Stimulated activated naive CD8-positive, alpha-beta T cell treated with anti-CD3 and anti-CD28 coated beads, Interleukin-15, Interleukin-2, amounts not matched to agents 100 U/mL and 50 U/mL, for 24 hours (primary cell): ENCODE measurements around the gene H6PD.

Experiments used
- ATAC-seq: fragments of 150-1000 bp; cut with Tn5 transposase; one replicate; pipeline ENCODE4 v1.10.0; 2021
- DNase-seq: peaks from one replicate; pipeline ENCODE4 v3.0.0; 2021

Gene H6PD

DNA sequence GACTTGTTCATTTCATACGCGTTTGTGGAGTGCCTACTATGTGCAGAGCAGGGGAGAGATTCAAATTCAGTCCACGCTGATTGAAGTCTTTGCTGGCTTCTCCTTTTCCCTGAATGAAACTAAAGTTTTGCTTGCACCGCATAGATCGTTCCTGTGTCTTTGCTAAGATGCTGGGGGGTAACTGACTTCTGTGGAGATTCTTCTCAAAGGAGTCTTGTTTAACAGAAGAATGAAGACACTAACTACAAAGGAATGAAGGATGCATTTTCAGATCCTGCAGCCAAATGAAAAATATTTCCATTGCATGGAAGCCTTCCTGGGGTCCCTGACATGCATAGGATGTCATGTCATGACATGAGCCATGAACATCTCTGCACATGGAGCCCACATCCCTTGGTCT lies 26.9 kb upstream of the H6PD start:
- ATAC-seq (no peak), DNase-seq (no peak)

DNA sequence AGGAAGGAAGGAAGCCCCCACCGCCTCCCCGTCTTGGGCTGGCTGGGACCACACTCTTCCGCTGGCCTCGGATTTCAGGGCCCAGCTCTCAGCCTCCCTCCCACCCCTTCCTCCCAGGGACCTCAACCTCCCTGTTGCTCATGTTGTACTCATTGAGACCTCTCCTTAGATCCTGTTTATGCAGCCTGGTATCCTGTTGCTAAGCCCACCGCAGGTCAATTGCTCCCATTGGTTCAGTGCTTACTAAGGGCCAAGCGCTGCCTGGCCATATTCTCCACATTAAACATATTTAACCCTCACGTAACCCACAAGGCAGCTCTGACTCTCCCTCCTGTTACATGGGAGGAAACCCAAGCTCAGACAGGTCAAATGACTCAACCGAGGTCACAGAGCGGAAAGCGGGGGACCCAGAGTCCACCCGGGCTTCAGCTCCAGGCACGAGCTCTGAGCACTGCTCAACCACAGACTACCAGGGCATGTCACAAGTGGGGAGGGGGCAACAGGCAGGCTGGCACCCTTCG lies 23.2 kb upstream of the H6PD start:
- peak; percentile 41 for ATAC-seq
- DNase-seq: no peak

DNA sequence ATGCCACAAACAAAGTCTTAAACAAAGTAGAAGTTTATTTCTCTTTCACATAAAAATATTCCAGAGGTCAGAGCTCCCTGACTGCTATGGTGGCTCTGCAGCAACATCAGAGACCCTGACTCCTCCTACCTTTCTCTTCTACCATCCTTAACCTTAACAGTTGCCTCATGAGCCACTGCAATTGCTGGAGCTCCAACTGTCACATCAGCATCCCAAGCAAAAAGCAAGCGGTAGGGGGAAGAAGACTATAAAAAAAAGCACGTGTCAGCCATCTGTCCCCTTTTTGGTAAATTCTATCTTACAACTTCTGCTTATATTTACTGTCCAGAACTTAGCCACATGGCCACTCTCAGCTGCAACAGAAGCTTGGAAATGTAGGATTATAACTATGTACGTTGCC lies 21.8 kb upstream of the H6PD start:
- ATAC-seq: no peak
- no peak for DNase-seq

DNA sequence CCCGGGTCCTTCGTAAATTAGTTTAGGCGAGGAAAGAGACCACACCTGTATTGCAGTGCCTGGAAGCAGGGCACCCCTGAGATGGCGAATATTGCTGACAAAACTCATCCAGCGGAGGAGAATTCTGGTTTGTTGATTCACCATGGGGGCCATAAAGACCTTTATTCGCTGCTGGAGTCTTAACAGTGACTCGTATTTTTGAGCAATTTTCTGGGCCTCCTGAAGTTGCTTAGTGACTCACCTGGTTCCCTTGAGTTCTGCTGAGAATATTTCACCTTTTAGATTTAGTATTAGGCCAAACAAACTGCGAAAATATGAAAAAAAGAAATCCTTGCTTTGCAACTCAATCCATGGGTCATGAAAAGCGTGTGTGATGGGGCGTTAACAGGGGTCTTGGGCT lies 20.6 kb upstream of the H6PD start:
- no peak for DNase-seq

DNA sequence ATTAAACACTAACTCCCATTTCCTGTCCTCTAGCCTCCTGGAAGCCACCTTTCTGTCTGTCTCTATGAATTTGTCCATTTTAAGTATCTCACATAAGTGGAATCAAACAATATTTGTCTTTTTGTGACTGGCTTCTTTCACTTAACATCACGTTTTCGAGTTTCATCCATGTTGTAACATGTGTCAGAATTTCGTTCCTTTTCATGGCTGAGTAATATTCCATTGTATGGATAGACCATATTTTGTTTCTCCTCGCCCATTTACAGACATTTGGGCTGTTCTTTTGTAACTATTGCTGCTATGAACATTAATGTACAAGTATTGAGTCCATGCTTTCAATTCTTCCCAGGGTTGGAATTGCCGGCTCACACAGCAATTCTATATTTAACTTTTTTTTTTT lies 15.7 kb upstream of the H6PD start:
- no peak for DNase-seq
- no peak for ATAC-seq

More for the DNA sequence above, 20.6 kb upstream of the H6PD start:
- no peak for ATAC-seq

DNA sequence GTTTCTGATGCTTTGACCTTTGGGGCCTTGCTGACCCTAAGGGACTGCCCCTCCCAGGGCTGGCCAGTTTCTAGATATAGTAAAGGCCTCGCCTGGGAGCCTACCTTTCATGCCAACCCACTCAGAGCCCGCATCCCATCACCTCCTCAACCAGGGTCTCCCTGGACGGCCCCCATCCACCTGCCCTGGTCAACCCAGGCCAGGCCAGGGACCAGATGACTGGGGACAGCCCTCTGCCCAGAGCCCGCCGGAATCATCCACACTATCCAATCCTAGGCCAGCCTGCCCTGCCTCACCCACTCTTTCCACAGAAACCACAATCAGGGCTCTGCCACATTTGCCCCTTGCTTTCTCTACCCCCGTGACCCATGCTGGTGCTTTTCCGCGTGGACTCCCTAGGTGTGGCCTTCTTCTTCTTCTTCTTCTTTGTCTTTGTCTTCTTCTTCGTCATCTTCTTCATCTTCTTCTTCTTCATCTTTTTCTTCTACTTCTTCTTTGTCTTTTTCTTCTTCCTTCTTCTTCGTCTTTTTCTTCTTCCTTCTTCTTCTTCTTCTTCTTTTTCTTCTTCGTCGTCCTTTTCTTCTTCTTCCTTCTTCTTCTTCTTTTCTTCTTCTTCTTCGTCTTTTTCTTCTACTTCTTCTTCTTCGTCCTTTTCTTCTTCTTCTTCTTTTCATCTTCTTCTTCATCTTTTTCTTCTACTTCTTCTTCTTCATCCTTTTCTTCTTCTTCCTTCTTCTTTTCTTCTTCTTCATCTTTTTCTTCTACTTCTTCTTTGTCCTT lies 11.5 kb upstream of the H6PD start:
- ATAC-seq: no peak

DNA sequence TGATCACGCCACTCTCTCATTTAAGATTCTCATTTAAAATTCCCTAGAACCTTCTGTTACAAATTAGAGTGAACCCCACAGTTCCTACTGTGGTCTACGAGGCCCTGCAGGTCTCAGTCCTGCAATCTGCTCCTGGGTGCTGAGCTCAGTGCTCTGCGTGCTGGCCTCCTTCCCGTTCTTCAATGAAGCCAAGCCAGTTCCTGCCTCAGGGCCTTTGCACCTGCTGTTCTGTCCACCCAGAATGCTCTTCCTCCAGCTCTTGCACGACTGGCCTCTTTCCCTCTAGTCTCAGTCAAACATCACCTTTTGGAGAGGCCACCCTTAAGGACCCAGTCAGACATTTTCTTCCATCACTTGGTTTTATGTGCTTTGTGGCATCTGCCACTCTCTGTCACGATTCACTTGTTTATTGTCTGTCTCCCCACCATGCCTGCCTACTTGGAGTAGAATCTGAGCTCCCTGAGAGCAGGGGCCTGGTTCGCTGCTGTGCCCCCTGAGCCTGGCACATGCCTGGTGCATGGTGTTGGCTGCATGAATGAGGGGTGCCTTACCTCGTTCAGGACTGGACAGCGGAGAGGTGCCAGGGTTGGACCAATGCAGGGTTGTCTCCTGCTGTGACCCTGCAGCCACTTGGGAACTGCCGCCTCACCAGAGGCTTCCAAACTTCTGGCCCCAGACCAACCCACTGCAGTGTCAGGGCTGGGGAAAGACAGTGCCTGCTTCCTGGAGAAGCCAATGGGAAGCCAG lies 9.7 kb upstream of the H6PD start:
- no peak for ATAC-seq
- no peak for DNase-seq

More for the DNA sequence above, 11.5 kb upstream of the H6PD start:
- no peak for DNase-seq

DNA sequence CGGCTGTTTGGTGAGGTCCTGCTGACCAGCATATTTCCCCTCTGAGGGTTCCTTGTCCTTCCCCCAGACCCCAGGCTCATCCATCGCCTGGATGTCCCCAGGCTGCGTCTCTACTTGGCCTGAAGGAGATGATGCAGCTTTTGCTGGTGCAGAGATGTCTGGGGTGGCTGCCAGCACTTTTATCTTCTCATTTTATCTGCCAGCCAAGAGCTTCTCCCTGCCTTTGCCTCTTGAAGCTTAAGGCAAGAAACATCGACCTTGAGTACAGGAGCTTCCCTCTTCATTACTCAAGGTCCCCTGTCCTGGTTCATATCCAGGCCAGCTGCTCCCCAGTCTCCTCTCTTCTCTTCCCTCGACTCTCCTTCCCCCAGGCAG lies 9.2 kb upstream of the H6PD start:
- no peak for ATAC-seq

DNA sequence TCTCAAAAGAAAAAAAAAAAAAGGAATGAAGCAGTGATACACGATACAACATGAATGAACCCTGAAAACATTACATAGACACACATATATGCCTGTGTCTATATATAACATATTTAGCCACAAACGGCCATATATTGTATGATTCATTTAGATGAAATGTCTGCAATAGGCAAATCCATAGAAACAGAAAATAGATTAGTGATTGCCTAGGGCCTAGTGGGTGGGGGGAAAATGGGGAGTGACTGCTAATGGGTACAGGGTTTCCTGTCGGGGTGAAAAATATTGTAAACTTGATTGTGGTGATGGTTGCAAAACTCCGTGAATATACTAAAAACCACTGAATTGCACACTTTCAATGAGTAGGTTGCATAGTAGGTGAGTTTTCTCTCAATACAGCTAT lies 6.0 kb upstream of the H6PD start:
- peak; percentile 37 for ATAC-seq
- no peak for DNase-seq

More for the DNA sequence above, 9.2 kb upstream of the H6PD start:
- DNase-seq: no peak

DNA sequence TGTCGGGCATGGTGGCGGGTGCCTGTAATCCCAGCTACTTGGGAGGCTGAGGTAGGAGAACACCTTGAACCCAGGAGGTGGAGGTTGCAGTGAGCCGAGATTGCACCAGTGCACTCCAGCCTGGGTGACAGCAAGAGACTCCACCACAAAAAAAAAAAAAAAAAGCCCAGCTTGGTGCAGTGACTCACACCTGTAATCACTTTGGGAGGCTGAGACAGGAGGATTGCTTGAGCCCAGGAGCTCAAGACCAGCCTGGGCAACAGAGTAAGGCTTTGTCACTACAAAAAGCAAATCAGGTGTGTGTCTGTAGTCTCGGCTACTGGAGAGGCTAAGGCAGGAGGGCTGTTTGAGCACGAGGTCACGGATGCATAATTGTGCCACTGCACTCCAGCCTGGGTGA lies 5.0 kb upstream of the H6PD start:
- ATAC-seq (no peak), DNase-seq (no peak)

DNA sequence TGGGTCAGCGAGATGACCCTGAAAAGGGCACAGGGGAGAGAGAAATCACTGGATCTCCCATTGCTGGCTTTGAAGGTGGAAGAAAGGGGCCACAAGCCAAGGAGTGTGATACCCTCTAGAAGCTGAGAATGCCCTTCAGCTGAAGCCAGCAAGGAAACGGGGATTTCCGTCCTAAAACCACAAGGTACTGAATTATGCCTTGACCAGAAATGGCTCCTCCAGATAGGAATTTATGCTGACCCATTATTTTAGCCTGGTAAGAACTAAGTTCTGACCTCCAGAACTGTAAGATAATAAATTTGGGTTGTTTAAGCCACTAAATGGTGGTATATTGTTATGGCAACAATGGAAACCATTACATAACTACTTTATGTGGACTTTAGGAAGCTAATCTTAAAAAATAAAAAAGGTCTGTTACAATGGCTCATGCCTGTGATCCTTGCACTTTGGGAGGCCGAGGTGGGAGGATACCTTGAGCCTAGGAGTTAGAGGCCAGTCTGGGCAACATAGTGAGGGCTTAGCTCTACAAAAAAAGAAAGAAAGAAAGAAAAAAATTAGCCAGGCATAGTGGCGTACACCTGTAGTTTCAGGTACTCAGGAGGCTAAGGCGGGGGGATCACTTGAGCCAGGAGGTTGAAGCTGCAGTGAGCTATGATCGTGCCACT lies 3.6 kb upstream of the H6PD start:
- DNase-seq: no peak

DNA sequence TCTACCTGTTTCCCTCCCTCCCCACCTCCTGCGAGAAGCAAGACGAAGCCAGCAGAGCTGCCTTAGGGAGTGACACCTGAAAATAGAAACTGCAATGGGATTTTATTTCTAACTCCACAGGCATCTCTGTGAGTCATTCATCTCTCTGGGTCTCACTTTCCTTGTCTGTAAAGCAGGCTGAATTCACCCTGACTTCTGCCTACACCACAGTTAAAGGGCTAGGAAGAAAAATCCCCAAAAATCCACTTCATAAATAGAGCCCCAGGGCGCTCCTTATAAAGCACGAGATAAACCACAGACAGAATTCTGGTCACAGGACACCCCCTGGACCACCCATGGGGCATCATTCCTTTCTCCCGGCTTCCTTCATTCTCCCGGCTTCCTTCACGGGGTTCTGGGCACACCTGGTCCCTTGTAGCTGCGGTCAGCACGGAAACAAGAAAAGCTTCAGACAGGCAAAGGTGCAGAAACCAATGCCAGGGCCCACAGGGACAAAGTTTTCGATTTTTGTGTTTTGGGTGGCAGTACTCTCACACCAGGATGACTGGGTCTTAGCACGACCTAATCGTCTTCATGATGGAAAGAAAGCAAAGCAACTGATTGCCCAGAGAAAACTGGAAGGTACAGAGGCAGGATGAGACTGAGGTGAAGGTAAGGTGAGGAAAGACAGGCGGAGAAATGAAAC lies 2.8 kb upstream of the H6PD start:
- ATAC-seq: no peak
- DNase-seq: no peak

More for the DNA sequence above, 3.6 kb upstream of the H6PD start:
- no peak for ATAC-seq

DNA sequence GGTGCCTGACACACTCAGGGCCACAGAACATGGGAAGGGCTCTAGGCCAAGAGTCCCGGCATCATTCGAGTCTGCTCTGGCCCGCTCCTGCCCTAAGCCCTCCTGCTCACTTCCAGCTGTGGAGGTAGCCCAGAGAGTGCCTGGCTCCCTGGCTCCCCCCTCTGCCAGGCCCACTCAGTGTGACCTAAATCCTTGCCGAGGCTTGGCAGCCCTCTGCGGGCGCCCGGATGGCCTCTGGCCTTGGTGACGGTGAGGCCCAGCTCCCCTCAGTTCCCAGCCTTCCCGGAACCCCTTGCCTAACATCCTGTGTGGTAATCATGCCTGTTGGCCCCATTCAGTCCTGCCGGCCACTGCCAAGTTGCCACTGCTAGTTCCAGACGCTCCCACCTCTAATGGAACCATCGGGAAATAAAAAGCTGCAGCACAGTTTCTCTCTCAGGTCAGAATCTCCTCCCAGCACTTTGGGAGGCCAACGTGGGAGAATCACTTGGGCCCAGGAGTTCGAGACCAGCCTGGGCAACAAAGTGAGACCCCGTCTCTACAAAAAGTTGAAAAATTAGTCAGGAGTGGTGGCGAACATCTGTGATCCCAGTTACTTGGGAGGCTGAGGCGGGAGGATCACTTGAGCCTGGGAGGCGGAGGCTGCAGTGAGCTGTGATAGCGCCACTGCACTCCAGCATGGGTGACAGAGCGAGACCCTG lies 1.2 kb upstream of the H6PD start:
- DNase-seq: no peak

DNA sequence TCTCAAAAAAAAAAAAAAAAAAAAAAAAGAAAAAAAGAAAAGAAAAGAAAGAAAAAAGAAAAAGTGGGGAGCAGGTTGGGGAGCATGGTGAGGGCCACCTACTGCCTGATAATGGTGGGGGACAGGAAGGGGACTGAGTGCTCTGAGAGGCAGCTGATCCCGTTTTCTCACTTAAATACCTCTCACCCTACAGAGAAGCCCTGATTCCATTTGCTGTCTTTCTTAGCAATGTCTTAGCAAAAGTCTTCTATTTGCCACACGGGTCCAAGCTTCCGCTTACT lies 692 bp upstream of the H6PD start:
- DNase-seq (no peak), ATAC-seq (no peak)

More for the DNA sequence above, 1.2 kb upstream of the H6PD start:
- no peak for ATAC-seq

DNA sequence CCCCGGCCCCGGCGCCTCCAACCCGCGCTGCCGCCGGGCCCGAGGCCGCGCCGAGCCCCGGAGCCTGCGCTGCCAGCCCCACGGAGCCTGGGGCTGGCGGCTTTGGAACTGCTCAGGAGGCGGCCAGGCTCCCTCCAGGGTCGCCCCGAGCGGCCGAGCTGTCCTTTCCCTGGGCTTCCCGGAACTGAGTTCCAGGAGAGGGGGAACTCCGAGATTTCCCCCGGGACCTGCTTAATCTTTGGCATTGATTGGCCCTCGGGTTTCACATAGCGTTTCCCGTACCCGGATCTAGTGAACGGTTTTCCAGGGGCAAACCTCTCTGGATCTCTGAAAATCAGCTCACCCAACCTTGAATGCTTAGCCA lies 504 bp downstream of the H6PD start:
- ATAC-seq (no peak), DNase-seq (no peak)

DNA sequence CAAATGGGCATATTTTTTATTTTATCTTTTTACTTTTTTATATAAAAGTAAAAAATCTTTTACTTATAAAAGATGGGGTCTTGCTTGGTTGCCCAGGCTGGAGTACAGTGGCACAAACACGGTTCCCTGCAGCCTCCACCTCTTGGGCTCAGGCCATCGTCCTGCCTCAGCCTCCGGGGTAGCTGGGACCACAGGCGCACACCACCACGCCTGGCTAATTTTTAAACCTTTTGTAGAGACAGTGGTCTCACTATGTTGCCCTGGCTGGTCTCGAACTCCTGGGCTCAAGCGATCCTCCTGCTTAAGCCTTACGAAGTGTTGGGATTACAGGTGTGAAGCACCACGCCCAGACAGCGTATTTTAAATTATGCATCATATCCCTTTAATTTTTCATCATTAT lies 986 bp downstream of the H6PD start:
- DNase-seq (no peak), ATAC-seq (no peak)

DNA sequence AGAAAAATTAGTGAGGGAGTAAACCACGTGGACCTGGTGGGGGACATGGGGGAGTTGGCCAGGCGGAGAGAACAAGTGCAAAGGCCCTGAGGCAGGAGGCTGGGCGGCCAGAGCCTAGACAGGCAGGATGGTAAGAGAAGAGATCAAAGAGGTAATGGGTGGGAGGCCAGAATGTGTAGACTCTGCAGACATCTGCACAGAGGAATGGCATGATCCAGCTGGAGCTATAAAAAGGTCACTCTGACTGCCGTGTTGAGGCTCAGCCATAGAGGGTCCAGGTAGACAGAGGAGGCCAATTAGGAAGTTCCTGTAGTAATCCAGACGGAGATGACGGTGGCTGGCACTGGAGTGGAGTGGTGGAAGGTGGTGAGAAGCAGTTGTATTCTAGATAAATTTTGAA lies 3.6 kb downstream of the H6PD start:
- no peak for ATAC-seq
- DNase-seq: no peak

DNA sequence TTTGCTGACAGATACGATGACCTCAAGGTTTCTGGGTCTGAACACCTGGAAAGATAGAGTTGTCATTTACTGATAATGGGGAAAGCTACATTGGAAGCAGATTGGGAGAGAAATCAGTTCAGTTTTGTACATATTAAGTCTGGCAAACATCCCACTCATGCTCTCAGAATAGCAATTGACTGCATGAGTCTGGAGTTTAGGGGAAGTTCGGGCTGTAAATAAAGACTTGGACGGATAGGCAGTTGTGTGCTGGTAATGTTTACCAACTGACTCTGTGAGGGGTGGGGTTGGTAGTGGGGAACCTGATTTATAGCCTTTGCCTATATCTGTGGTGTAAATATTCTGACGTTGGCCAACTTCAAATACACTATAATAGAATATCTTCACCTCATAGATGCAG lies 4.0 kb downstream of the H6PD start:
- ATAC-seq: no peak
- DNase-seq: no peak

DNA sequence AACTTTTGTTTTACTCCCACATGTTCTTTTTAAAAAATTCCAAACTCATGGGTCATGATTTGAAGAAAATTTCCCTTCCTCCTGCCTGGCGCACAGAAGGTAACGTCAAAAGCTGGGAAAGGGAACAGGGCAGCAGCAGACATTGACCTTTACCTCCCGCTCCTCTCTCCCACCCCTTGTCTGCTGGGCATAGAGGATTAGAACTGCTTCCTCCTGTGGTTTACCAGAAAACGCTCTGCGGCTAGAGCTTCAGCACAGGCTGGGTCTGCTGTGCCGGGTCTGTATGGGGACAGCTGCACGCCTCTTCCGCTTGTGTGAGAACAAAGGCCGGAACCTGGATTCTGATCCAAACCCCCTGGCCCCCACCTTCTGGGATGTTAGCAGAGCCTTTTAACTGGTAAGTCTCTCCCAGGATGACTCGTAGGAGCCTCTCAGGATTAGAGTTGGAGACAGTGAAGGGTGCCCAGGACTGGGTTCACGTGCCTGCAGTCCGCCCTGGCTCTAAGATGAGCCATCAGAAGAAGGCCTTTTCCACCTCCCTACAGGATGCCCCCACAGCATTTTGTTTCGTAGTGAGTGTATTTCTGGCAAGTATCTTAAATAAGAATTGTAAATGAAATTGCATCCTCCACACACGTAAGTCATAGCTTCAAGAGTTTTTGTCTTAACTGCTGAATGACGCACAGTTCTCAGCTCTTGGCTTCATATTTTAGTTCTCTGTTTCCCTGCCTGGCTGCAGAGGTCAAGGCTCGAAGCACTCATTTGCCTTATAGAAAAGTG lies 5.2 kb downstream of the H6PD start:
- ATAC-seq: peak; percentile 84
- DNase-seq: peak; percentile 73

DNA sequence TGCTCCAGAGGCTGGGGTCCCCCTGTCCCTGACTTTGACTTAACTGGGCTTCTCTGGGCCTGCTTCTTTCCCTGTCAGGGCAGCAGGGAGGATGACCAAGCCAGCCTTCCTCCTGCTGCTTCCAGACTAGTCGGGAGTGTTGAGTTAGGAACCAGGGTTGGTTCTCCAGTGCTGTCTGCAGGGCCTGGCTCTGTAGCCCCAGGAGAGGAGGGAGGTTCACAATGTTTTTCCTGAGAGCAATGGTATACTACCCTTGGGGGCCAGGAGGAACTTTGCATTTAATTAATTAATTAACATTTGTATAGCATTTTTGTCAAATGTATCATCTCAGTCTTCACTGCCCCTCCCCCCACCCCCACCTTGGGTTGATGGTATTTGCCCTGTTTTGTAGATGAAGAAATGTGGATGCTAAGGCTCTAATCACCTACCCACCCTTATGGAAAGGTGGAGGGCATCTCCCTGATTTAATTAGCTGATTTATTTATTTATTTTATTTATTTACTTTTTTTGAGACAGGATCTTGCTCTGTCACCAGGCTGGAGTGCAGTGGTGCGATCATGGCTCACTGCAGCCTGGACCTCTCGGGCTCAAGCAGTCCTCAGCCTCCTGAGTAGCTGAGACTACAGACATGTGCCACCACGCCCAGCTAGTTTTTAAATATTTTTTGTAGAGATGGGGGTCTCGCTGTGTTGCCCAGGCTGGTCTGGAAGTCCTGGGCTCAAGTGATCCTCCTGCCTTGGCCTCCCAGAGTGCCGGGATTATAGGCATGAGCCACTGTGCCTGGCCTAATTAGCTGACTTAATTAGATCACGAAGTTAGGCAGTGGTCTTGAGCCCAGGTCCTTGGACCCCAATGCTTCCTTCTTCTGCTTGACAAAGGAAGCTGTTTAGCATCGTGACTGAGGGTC lies 6.6 kb downstream of the H6PD start:
- no peak for ATAC-seq

More for the DNA sequence above, 6.6 kb downstream of the H6PD start:
- DNase-seq: no peak
